ENCODE data around the gene BBS2.

Gene BBS2

DNA sequence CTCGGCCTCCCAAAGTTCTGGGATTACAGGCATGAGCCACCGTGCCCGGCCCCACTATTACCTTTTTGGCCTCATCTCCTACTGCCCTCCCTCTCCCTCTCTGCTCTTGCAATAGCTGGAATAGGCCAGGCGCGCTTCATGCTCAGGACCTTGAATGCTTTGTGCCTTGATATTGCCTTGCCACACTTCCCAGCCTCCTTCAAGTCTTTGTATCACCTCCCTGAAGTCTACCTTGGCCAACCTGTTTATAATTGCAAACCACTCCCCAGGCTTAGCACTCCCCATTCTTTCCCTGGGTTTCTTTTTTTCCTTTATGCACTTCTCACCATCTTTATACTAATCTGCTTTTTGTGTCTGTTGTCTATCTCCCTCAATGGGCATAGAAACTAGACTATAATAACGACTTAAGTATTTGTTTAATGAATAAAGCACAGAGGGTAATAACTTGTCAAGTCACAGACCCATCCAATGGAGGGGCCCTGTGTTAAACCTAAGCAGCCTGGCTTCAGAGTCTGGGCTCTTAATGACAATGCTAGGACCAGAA lies 61.8 kb downstream of the BBS2 start:
- ATAC-seq (ENCODE audit: low read depth) (no peak), DNase-seq (ENCODE audit: low spot score) (no peak)
- H3K27ac ChIP-seq (ENCODE audit: poor library complexity, severe bottlenecking), result no peak overlapping the region
- no peaks in the 10 kb centered on the region for H3K4me1 ChIP-seq (ENCODE audit: insufficient read depth, poor library complexity, severe bottlenecking)
- TF ChIP-seq, protein P1, sequence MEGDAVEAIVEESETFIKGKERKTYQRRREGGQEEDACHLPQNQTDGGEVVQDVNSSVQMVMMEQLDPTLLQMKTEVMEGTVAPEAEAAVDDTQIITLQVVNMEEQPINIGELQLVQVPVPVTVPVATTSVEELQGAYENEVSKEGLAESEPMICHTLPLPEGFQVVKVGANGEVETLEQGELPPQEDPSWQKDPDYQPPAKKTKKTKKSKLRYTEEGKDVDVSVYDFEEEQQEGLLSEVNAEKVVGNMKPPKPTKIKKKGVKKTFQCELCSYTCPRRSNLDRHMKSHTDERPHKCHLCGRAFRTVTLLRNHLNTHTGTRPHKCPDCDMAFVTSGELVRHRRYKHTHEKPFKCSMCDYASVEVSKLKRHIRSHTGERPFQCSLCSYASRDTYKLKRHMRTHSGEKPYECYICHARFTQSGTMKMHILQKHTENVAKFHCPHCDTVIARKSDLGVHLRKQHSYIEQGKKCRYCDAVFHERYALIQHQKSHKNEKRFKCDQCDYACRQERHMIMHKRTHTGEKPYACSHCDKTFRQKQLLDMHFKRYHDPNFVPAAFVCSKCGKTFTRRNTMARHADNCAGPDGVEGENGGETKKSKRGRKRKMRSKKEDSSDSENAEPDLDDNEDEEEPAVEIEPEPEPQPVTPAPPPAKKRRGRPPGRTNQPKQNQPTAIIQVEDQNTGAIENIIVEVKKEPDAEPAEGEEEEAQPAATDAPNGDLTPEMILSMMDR (IDR thresholded peaks at IDR 0.05; ENCODE audit: poor library complexity, severe bottlenecking), result no peak
- no peaks in the 10 kb centered on the region for H3K9me3 ChIP-seq (ENCODE audit: severe bottlenecking)
- no peaks in the 10 kb centered on the region for H3K27me3 ChIP-seq (ENCODE audit: insufficient read depth, poor library complexity, severe bottlenecking)
- no peak overlapping the region for H3K4me3 ChIP-seq (ENCODE audit: severe bottlenecking)
- H3K36me3 ChIP-seq (ENCODE audit: low read depth), result peaks cover 97% of the 10 kb centered on the region

DNA sequence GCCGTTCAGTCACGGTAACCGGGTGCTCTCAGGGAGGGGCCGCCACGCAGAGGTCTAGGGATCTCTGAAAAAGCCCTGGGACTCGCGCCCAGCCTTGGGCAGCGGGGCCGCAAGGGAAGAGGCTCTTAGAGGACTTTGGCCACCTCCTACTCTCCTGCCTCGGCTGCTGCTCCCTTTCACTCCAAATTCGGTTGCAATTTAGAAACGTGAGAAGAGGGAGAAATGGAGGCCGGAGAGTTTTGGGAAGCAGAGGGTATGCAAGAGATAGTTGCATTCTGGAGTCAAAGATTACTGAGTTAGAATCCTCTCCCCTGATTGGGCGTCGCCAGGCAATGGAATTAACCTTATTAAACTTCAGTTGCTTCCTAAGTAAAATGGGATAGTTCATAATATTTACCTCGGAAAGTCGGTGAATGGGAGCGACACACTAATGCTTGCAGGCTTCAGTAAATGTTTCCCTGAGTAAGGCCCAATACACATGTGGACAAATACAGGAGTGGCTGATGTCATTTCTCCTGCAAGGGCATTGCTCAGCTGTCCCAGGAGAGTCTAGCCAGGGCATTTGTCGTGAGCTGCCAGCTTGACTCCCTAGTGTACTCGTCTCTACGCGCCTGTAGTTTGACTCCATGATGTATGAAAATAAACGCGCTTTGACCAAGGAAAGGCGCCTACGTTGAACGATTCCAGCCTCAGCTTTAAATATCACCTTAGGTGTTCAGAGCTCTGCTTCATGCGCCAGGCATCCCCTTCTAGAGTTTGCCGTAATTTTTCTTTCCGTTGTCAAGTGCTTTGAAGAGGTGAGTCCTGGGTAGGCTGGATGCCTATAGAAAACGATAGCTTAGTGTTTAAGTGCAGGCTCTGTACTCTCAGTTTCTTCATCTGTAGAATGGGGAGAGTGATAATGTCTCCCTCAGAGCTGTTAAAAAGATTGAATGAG lies 67.8 kb downstream of the BBS2 start:
- Histone ChIP-seq H3K36me3 (ENCODE audit: low read depth) (peaks cover 51% of the 10 kb centered on the region), H3K9me3 (ENCODE audit: severe bottlenecking) (no peaks in the 10 kb centered on the region), H3K4me3 (ENCODE audit: severe bottlenecking) (peak overlapping the region; percentile 86), H3K27ac (ENCODE audit: poor library complexity, severe bottlenecking) (peak overlapping the region; percentile 43), H3K4me1 (ENCODE audit: insufficient read depth, poor library complexity, severe bottlenecking) (peaks cover 19% of the 10 kb centered on the region), H3K27me3 (ENCODE audit: insufficient read depth, poor library complexity, severe bottlenecking) (no peaks in the 10 kb centered on the region)
- TF ChIP-seq, protein P1 (IDR thresholded peaks at IDR 0.05; ENCODE audit: poor library complexity, severe bottlenecking), result no peak
- ATAC-seq (ENCODE audit: low read depth), result peak; percentile 50
- DNase-seq (ENCODE audit: low spot score), result no peak

DNA sequence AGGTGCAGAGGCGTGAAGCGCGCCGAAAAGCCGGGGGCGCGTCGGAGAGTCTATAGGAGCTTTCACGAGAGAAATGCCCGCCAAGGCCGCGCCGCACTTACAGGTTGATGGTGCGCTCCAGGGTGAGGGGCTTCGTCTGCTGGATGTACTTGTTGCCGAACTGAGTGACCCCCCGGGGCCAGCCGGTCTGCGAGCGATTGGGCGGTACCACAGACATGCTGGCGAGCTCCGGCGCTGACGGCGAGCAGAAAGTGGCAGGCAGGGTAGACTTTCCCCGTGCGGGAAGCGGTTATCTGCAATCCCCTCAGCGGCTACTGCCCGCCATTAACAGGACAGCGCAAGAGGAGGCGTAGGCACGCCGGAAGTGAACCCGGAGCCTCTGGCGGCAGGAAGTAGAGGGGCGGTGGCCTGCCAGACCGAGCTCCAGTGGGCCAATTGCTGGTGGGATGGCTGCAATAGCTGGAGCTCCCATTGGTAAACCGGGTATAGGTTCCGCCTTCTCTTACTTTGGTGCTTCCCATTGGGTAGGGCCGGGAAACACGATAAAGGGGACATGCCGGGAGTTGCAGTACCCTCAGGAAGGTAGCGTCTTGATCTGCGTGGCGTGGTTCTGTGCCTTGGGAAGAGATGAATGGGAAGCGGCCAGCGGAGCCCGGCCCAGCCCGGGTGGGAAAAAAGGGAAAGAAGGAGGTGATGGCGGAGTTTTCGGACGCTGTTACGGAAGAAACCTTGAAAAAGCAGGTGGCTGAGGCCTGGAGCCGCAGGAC lies 68.7 kb downstream of the BBS2 start, which contains the start of the genes NUDT21 and OGFOD1:
Gene NUDT21 (minus strand): TSS at position 347 of the 767 bp plus-strand sequence. CDS start 130 bp downstream, at position 217.
Gene OGFOD1 (plus strand): TSS at position 569 of the 767 bp plus-strand sequence. CDS start 59 bp downstream, at position 628.
- Histone ChIP-seq H3K9me3 (ENCODE audit: severe bottlenecking) (no peaks in the 10 kb centered on the region), H3K4me3 (ENCODE audit: severe bottlenecking) (peak within 1 kb of the TSS; percentile 86), H3K27me3 (ENCODE audit: insufficient read depth, poor library complexity, severe bottlenecking) (no peaks in the 10 kb centered on the region), H3K4me1 (ENCODE audit: insufficient read depth, poor library complexity, severe bottlenecking) (peaks cover 19% of the 10 kb centered on the region), H3K36me3 (ENCODE audit: low read depth) (peaks cover 51% of the 10 kb centered on the region), H3K27ac (ENCODE audit: poor library complexity, severe bottlenecking) (peak within 1 kb of the TSS; percentile 43)
- DNase-seq (ENCODE audit: low spot score) (peak; percentile 96), ATAC-seq (ENCODE audit: low read depth) (peak; percentile 98)
- TF ChIP-seq, protein P1 (IDR thresholded peaks at IDR 0.05; ENCODE audit: poor library complexity, severe bottlenecking), result no peak

DNA sequence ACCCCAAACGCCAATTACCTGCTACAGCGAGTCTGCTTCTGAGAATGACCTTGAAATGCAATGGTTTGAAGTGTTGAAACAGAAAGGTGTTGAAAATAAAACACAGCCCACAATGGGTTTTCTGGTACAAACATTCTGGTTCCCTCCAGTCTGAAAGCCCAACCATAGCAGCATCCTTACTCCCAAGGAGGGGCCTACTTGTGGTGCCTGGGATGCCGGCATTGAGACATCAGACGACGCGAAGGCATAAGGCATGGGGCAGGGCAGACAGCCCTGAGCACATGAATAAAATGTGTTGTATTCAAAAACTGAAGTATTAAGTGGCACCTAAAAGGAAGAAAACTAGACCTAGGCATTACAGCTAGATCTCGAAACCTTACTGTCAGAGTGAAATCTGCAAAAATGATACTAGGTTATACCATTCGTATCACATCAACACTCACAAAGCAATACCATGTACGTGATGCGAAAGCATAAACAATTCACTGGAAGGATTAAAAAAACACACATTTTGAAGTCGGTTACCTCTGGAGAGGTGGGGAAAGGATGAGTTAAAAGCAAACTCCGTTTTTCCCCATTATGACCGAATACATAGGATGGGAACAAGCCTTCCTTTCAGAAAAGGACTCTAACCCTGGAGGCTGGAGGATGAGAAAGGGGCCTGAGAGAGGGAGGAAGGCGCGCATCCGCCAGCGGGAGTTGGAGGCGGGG lies 69.4 kb downstream of the BBS2 start:
- Histone ChIP-seq H3K36me3 (ENCODE audit: low read depth) (peaks cover 51% of the 10 kb centered on the region), H3K27me3 (ENCODE audit: insufficient read depth, poor library complexity, severe bottlenecking) (no peaks in the 10 kb centered on the region), H3K4me3 (ENCODE audit: severe bottlenecking) (peak overlapping the region; percentile 86), H3K9me3 (ENCODE audit: severe bottlenecking) (no peaks in the 10 kb centered on the region), H3K27ac (ENCODE audit: poor library complexity, severe bottlenecking) (peak overlapping the region; percentile 43), H3K4me1 (ENCODE audit: insufficient read depth, poor library complexity, severe bottlenecking) (peaks cover 19% of the 10 kb centered on the region)
- peak; percentile 26; the same call in 1 of the 3 replicates for ATAC-seq (ENCODE audit: low read depth)
- no peak for DNase-seq (ENCODE audit: low spot score)
- TF ChIP-seq, protein P1 (IDR thresholded peaks at IDR 0.05; ENCODE audit: poor library complexity, severe bottlenecking), result no peak

Data from RWPE2 (cell line).